ENCODE data around the gene GRXCR2.

Gene GRXCR2

DNA sequence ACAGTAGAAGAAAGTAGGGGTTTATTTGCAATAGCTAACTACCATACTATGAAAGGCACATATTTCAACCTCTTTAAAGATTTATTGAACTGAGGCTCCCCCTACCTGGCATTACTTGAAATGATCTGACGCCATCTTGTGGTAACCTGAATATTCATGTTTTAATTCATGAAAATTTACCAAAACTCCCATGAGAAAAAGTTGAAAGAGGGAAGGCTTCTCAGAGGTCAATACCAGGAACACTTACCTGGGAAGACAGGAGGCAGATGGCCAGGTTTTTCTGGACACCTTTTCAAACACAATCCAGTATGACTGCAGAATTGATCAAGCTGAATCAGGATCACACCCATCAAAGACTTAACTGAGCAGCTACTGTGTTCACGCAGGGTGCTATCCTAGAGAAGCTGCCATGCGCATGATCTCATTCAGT, 47.0 kb downstream of the GRXCR2 start:
- Histone ChIP-seq H3K9me2 (replicated peaks; ENCODE audit: control insufficient read depth, low read length) (no peaks in the 10 kb centered on the region), H3K27me3 (ENCODE audit: control insufficient read depth, low read length) (no peaks in the 10 kb centered on the region), H4K20me1 (ENCODE audit: control insufficient read depth, insufficient read depth, low read depth, low read length) (no peaks in the 10 kb centered on the region), H3K4me2 (ENCODE audit: low read length) (no peak overlapping the region), H3K9me3 (ENCODE audit: control insufficient read depth, insufficient read depth, low read length) (no peaks in the 10 kb centered on the region), H3K79me2 (ENCODE audit: control insufficient read depth, low read length) (no peaks in the 10 kb centered on the region), H3K4me3 (ENCODE audit: low read length) (no peak overlapping the region), H3F3A (ENCODE audit: control insufficient read depth, insufficient read depth) (no peaks in the 10 kb centered on the region), H3K36me3 (ENCODE audit: control insufficient read depth, low read length) (no peaks in the 10 kb centered on the region), H3K27ac (ENCODE audit: low read depth, low read length) (no peak overlapping the region), H3K4me1 (ENCODE audit: control insufficient read depth, low read length) (no peaks in the 10 kb centered on the region)
- TF ChIP-seq, protein P1, sequence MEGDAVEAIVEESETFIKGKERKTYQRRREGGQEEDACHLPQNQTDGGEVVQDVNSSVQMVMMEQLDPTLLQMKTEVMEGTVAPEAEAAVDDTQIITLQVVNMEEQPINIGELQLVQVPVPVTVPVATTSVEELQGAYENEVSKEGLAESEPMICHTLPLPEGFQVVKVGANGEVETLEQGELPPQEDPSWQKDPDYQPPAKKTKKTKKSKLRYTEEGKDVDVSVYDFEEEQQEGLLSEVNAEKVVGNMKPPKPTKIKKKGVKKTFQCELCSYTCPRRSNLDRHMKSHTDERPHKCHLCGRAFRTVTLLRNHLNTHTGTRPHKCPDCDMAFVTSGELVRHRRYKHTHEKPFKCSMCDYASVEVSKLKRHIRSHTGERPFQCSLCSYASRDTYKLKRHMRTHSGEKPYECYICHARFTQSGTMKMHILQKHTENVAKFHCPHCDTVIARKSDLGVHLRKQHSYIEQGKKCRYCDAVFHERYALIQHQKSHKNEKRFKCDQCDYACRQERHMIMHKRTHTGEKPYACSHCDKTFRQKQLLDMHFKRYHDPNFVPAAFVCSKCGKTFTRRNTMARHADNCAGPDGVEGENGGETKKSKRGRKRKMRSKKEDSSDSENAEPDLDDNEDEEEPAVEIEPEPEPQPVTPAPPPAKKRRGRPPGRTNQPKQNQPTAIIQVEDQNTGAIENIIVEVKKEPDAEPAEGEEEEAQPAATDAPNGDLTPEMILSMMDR (IDR thresholded peaks at IDR 0.05; ENCODE audit: low read depth, low read length, poor library complexity, severe bottlenecking): peak; percentile 90
- no peak for TF ChIP-seq EZH2phosphoT487 (IDR thresholded peaks at IDR 0.05; ENCODE audit: borderline replicate concordance, low read length)

DNA sequence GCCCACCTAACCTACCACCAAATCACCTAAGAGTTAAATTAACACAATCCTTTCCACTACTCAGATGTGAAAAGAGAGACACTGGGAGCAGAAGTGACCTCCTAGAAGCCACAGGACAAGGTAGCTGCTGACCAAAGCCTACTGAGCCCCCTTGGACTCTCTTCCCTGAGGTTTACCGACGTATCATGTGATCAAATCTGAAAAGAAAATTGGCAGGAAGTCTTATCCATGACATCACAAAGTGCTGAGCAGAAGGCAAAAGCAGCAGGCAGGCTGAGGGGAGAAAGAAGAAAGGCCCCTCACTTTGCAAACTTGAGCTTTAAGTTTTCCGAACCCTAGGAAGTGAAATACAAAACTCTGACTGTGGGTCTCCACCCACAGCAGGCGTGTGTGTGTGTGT, 48.8 kb downstream of the GRXCR2 start:
- H3K79me2 ChIP-seq (ENCODE audit: control insufficient read depth, low read length): no peaks in the 10 kb centered on the region
- no peak overlapping the region for H3K4me3 ChIP-seq (ENCODE audit: low read length)
- H3K27ac ChIP-seq (ENCODE audit: low read depth, low read length): no peak overlapping the region
- no peak overlapping the region for H3K4me2 ChIP-seq (ENCODE audit: low read length)
- no peaks in the 10 kb centered on the region for H4K20me1 ChIP-seq (ENCODE audit: control insufficient read depth, insufficient read depth, low read depth, low read length)
- H3K9me3 ChIP-seq (ENCODE audit: control insufficient read depth, insufficient read depth, low read length): no peaks in the 10 kb centered on the region
- H3K9me2 ChIP-seq (replicated peaks; ENCODE audit: control insufficient read depth, low read length): no peaks in the 10 kb centered on the region
- H3K4me1 ChIP-seq (ENCODE audit: control insufficient read depth, low read length): no peaks in the 10 kb centered on the region
- no peaks in the 10 kb centered on the region for H3K27me3 ChIP-seq (ENCODE audit: control insufficient read depth, low read length)
- no peak for TF ChIP-seq EZH2phosphoT487 (IDR thresholded peaks at IDR 0.05; ENCODE audit: borderline replicate concordance, low read length)
- TF ChIP-seq, protein P1 (IDR thresholded peaks at IDR 0.05; ENCODE audit: low read depth, low read length, poor library complexity, severe bottlenecking): no peak
- no peaks in the 10 kb centered on the region for H3K36me3 ChIP-seq (ENCODE audit: control insufficient read depth, low read length)
- H3F3A ChIP-seq (ENCODE audit: control insufficient read depth, insufficient read depth): no peaks in the 10 kb centered on the region

DNA sequence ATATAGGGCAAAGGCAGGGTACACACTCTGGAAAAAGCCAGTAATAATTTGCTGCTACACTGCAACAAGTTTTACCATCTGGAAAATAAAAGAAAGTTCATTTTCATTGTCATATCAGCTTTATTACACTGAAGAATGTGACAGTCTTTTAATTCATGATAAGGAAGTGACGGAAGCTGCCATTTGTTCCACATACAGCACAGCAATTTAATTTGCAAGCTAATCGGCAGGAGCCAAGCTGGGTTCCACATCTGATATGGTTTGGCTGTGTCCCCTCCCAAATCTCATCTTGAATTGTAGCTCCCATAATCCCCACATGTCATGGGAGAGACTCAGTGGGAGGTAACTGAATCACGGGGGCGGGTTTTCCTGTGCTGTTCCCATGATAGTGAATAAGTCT, 54.2 kb downstream of the GRXCR2 start:
- Histone ChIP-seq H3K4me2 (ENCODE audit: low read length) (no peak overlapping the region), H3K9me3 (ENCODE audit: control insufficient read depth, insufficient read depth, low read length) (no peaks in the 10 kb centered on the region), H3K79me2 (ENCODE audit: control insufficient read depth, low read length) (no peaks in the 10 kb centered on the region), H3F3A (ENCODE audit: control insufficient read depth, insufficient read depth) (no peaks in the 10 kb centered on the region), H4K20me1 (ENCODE audit: control insufficient read depth, insufficient read depth, low read depth, low read length) (no peaks in the 10 kb centered on the region), H3K27ac (ENCODE audit: low read depth, low read length) (no peak overlapping the region), H3K4me1 (ENCODE audit: control insufficient read depth, low read length) (no peaks in the 10 kb centered on the region), H3K4me3 (ENCODE audit: low read length) (no peak overlapping the region), H3K9me2 (replicated peaks; ENCODE audit: control insufficient read depth, low read length) (no peaks in the 10 kb centered on the region), H3K36me3 (ENCODE audit: control insufficient read depth, low read length) (no peaks in the 10 kb centered on the region), H3K27me3 (ENCODE audit: control insufficient read depth, low read length) (no peaks in the 10 kb centered on the region)
- no peak for TF ChIP-seq EZH2phosphoT487 (IDR thresholded peaks at IDR 0.05; ENCODE audit: borderline replicate concordance, low read length)
- TF ChIP-seq, protein P1 (IDR thresholded peaks at IDR 0.05; ENCODE audit: low read depth, low read length, poor library complexity, severe bottlenecking): no peak

DNA sequence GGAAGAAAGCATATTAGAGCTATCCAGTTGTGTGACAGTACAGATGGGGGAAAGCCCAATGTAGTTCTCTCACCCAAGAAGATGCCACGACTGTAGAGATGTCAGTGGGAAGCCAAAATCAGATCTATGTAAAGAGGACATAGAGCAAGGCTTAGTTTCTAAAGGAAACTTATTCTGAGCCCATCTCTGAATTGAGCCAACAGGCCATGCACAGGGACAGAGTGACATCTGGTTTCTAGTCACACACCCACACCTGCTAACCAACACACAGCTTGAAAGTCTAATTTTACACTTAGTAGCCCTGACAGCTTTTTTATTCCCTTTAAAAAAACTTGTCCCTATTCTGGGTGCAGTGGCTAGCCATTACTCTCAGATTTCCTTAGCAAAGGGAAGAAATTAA, 59.9 kb downstream of the GRXCR2 start:
- Histone ChIP-seq H3K4me3 (ENCODE audit: low read length) (no peak overlapping the region), H3K4me2 (ENCODE audit: low read length) (no peak overlapping the region), H4K20me1 (ENCODE audit: control insufficient read depth, insufficient read depth, low read depth, low read length) (no peaks in the 10 kb centered on the region), H3K27ac (ENCODE audit: low read depth, low read length) (no peak overlapping the region), H3K36me3 (ENCODE audit: control insufficient read depth, low read length) (no peaks in the 10 kb centered on the region), H3K9me2 (replicated peaks; ENCODE audit: control insufficient read depth, low read length) (no peaks in the 10 kb centered on the region), H3K9me3 (ENCODE audit: control insufficient read depth, insufficient read depth, low read length) (peaks cover 8% of the 10 kb centered on the region), H3F3A (ENCODE audit: control insufficient read depth, insufficient read depth) (no peaks in the 10 kb centered on the region), H3K27me3 (ENCODE audit: control insufficient read depth, low read length) (no peaks in the 10 kb centered on the region), H3K79me2 (ENCODE audit: control insufficient read depth, low read length) (no peaks in the 10 kb centered on the region), H3K4me1 (ENCODE audit: control insufficient read depth, low read length) (no peaks in the 10 kb centered on the region)
- TF ChIP-seq, protein P1 (IDR thresholded peaks at IDR 0.05; ENCODE audit: low read depth, low read length, poor library complexity, severe bottlenecking): no peak
- TF ChIP-seq EZH2phosphoT487 (IDR thresholded peaks at IDR 0.05; ENCODE audit: borderline replicate concordance, low read length): no peak
